ENCODE results near the gene WDR20. TPM values are rescaled to one million over a fixed set of nuclear protein-coding genes. Genes with fewer than 3 reads are reported as not detected.

WDR20 gene
- total and polyA plus RNA-seq, 2 of the 4 experiments (the other 2 are of a cell fraction) = 20.3 to 27.4 TPM

GRCh38 chr14:102105369-102105768 lies 34.3 kb upstream of the WDR20 start:
- Histone ChIP-seq H2BK15ac (ENCODE audit: low read depth, low read length) (no peak overlapping the region), H2AK9ac (replicated peaks; ENCODE audit: low read depth, low read length, poor library complexity) (peak overlapping the region; percentile 9), H3K4me1 (ENCODE audit: control insufficient read depth, insufficient read depth, low read length) (no peaks in the 10 kb centered on the region), H4K91ac (ENCODE audit: insufficient read depth, low read depth, low read length) (no peak overlapping the region), H4K5ac (ENCODE audit: low read depth, low read length) (no peak overlapping the region), H3K56ac (ENCODE audit: extremely low read depth, insufficient read depth, low read length) (no peak overlapping the region), H2BK5ac (ENCODE audit: low read depth, low read length, poor library complexity, severe bottlenecking) (no peak overlapping the region), H3K18ac (ENCODE audit: low read depth, low read length) (no peak overlapping the region), H3K9ac (ENCODE audit: low read depth, low read length) (no peak overlapping the region), H3K4me2 (ENCODE audit: low read depth, low read length) (no peak overlapping the region), H3K4ac (ENCODE audit: low read depth, low read length) (no peak overlapping the region), H3K14ac (replicated peaks; ENCODE audit: low read depth, low read length) (no peak overlapping the region), H3K4me3 (ENCODE audit: insufficient read depth, low read depth, low read length) (no peak overlapping the region), H3K36me3 (ENCODE audit: control insufficient read depth, insufficient read depth, low read length) (no peaks in the 10 kb centered on the region), H3K9me1 (ENCODE audit: insufficient read depth, low read length) (0 out of 2 replicates have a peak, but pooled peaks cover 4% of the 10 kb centered on the region), H3K27me3 (ENCODE audit: control insufficient read depth, insufficient read depth, low read length) (no peaks in the 10 kb centered on the region; the same call in 1 of the 2 replicates), H2BK20ac (ENCODE audit: low read depth, low read length) (no peak overlapping the region), H4K8ac (ENCODE audit: low read depth in 2 of 2, low read length in 2 of 2) (no peak overlapping the region), H2BK120ac (ENCODE audit: low read depth, low read length) (no peak overlapping the region), H3K79me1 (ENCODE audit: low read depth in 1 of 2, low read length in 2 of 2) (no peaks in the 10 kb centered on the region), H3K23ac (ENCODE audit: low read depth, low read length) (no peak overlapping the region), H4K20me1 (ENCODE audit: insufficient read depth, low read length) (no peaks in the 10 kb centered on the region), H2AFZ (replicated peaks; ENCODE audit: low read length, poor library complexity) (no peak overlapping the region), H3K27ac (ENCODE audit: insufficient read depth, low read length) (no peak overlapping the region), H2AK5ac (ENCODE audit: low read depth, low read length) (no peak overlapping the region), H3K9me3 (ENCODE audit: control insufficient read depth, insufficient read depth, low read length) (peaks cover 1% of the 10 kb centered on the region; the same call in 1 of the 2 replicates)
- ATAC-seq (ENCODE audit: low read depth) (no peak), DNase-seq (no peak)
- BruUV-seq (replicated peaks) = no TSS peak
- in situ Hi-C loops (cut with MboI; ENCODE audit: low sequenced_read_pairs) (no loop called here), dilution Hi-C loops (cut with HindIII; ENCODE audit: low sequenced_read_pairs, unreplicated experiment) (no loop called here), intact Hi-C loops (cut with micrococcal nuclease) (no loop called here)
- TF ChIP-seq FOS (IDR thresholded peaks at IDR 0.05; ENCODE audit: low read depth, low read length) = no peak
- no peak for TF ChIP-seq RFX5 (IDR thresholded peaks at IDR 0.05; ENCODE audit: low read depth, low read length)
- TF ChIP-seq CHD1 (IDR thresholded peaks at IDR 0.05; ENCODE audit: low read depth, low read length) = no peak
- TF ChIP-seq MAZ (IDR thresholded peaks at IDR 0.05; ENCODE audit: borderline replicate concordance, low read depth, low read length) = no peak
- TF ChIP-seq NFE2L2 (IDR thresholded peaks at IDR 0.05; ENCODE audit: low read depth, low read length) = no peak
- TF ChIP-seq RAD21 (IDR thresholded peaks at IDR 0.05; ENCODE audit: low read length) = no peak
- TF ChIP-seq USF2 (IDR thresholded peaks at IDR 0.05; ENCODE audit: low read depth, low read length) = no peak
- no peak for TF ChIP-seq SMC3 (IDR thresholded peaks at IDR 0.05; ENCODE audit: low read depth, low read length)
- TF ChIP-seq POLR2A (IDR thresholded peaks at IDR 0.05; ENCODE audit: low read depth, low read length) = no peak
- no peak for TF ChIP-seq ELK1 (IDR thresholded peaks at IDR 0.05; ENCODE audit: borderline replicate concordance, low read depth, low read length)
- 59% methylated on average over 4 of the region's 4 CpGs; no CpG with 5 or more reads in 1 of the 2 experiments for WGBS, 2 experiments (ENCODE audit: extremely low coverage in 2 of 2, insufficient read length in 1 of 2)
- ChIA-PET CTCF (no interaction called here), POLR2A (ENCODE audit: unreplicated experiment) (no interaction called here)
